ENCODE measurements around the gene KRT76.

GRCh38 chr12:52748578-52748977, 28.6 kb downstream of the KRT76 start:
- TF ChIP-seq POLR2AphosphoS5 (IDR thresholded peaks at IDR 0.05; ENCODE audit: insufficient read depth in 1 of 2, low read depth in 1 of 2) (no peak), POLR2A (IDR thresholded peaks at IDR 0.05) (no peak)
